ENCODE results near the gene EPN2. TPM values are rescaled to one million over a fixed set of nuclear protein-coding genes. Genes with fewer than 3 reads are reported as not detected.
A peak's percentile ranks its signal among the peaks of the same experiment; 100 is the strongest.
"Not testable (repeated sequence)": the region's sequence is repeated elsewhere in the genome, so short reads cannot be mapped to it uniquely, and the experiment has no call there.

Gene EPN2
- total and polyA plus RNA-seq, 9 donors: 21.6 to 68.9 (median 52.7) TPM

- intact Hi-C loops (cut with DNase I): not testable (repeated sequence)
Measured at GRCh38 chr17:19218914-19219313, 18.3 kb upstream of the EPN2 start.

DNA sequence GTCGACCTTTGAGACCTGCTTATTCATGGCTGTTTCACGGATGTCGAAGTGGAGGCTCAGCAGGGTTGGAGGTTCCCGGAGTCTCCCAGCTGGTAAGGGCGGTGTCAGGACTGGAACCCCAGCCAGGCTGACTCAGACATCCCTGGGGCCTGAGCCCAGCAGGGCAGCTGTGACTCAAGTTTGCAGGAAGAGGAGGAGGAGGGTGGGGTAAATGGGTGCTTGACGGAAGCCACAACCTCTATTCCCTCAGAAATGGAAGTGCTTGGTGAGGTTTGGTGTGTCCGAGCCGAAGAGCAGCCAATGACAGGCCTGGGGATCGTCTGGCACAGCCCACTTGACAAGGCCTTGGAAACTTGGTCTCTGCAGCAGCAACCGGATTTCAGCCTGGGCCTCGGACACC lies 17.8 kb upstream of the EPN2 start:
- intact Hi-C loops (cut with DNase I); H3K27ac ChIP-seq; H3K27me3 ChIP-seq; H3K4me1 ChIP-seq (ENCODE audit: insufficient read depth); H3K36me3 ChIP-seq; H3K4me3 ChIP-seq; H3K9me3 ChIP-seq; DNase-seq: not testable (repeated sequence)
- WGBS, 3 donors: no CpG with 5 or more reads among the region's 11 CpGs

More at GRCh38 chr17:19218914-19219313, 18.3 kb upstream of the EPN2 start:
- not testable (repeated sequence) for H3K9me3 ChIP-seq; H3K4me3 ChIP-seq; H3K4me1 ChIP-seq (ENCODE audit: insufficient read depth); H3K27ac ChIP-seq; H3K27me3 ChIP-seq; DNase-seq; H3K36me3 ChIP-seq
- WGBS, 3 donors: no CpG with 5 or more reads among the region's 2 CpGs

GRCh38 chr17:19220195-19220594 lies 17.0 kb upstream of the EPN2 start:
- H3K27me3 ChIP-seq; H3K4me3 ChIP-seq; intact Hi-C loops (cut with DNase I); H3K36me3 ChIP-seq; H3K9me3 ChIP-seq; DNase-seq; H3K27ac ChIP-seq; H3K4me1 ChIP-seq (ENCODE audit: insufficient read depth): not testable (repeated sequence)
- no CpG with 5 or more reads among the region's 8 CpGs for WGBS, 3 donors

DNA sequence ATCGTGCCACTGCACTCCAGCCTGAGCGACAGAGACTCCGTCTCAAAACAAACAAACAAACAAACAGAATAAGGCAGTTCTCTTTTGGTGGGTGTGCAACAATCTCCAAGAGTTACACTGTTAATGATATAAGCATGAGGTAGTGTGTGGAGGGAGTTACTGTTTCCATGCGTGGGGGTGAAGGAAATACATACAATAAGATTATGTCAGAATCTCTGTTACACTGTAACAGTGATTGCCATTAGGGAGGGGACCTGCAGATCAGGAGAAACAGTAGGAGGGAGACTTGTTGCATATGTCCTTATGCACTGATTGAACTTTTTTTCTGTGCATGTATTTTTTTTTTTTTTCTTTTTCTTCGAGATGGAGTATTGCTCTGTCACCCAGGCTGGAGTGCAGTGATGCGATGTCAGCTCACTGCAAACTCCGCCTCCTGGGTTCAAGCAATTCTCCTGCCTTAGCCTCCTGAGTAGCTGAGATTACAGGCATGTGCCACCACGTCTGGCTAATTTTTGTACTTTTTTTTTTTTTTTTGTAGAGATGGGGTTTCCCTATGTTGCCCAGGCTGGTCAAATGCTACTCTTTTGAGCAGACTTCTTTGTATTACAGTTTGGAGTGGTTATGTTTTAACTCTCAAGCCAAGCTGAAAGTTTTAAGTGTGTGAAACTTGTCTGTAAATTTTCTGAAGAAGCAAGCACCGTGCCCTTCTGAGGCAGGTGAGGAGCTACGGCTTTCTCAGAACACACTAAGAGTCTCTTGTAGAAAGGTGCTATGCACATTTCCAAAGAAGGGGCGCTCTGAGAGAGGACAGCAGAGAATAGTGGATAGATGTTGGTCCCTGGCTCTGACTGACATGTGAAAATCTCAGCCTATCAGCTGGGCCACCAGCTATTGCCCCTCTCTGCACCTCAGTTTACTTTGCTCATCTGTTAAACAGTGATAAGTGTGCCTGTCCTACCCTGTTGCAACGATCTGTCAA lies 10.3 kb upstream of the EPN2 start:
- DNase-seq; H3K27me3 ChIP-seq; H3K4me3 ChIP-seq; H3K4me1 ChIP-seq (ENCODE audit: insufficient read depth); H3K27ac ChIP-seq; H3K9me3 ChIP-seq; intact Hi-C loops (cut with DNase I); H3K36me3 ChIP-seq: not testable (repeated sequence)
- WGBS, 3 donors: no CpG with 5 or more reads among the region's 12 CpGs

- H3K4me3 ChIP-seq; H3K36me3 ChIP-seq; H3K27me3 ChIP-seq; H3K27ac ChIP-seq; H3K4me1 ChIP-seq (ENCODE audit: insufficient read depth); intact Hi-C loops (cut with DNase I); H3K9me3 ChIP-seq: not testable (repeated sequence)
- WGBS, 3 donors: 25 to 58% (median 26%) methylated on average over 3 to 4 of the region's 6 CpGs
- peak in 1 of 5 donors; percentile 4 for DNase-seq
Measured at GRCh38 chr17:19234676-19235075, 2.5 kb upstream of the EPN2 start.

DNA sequence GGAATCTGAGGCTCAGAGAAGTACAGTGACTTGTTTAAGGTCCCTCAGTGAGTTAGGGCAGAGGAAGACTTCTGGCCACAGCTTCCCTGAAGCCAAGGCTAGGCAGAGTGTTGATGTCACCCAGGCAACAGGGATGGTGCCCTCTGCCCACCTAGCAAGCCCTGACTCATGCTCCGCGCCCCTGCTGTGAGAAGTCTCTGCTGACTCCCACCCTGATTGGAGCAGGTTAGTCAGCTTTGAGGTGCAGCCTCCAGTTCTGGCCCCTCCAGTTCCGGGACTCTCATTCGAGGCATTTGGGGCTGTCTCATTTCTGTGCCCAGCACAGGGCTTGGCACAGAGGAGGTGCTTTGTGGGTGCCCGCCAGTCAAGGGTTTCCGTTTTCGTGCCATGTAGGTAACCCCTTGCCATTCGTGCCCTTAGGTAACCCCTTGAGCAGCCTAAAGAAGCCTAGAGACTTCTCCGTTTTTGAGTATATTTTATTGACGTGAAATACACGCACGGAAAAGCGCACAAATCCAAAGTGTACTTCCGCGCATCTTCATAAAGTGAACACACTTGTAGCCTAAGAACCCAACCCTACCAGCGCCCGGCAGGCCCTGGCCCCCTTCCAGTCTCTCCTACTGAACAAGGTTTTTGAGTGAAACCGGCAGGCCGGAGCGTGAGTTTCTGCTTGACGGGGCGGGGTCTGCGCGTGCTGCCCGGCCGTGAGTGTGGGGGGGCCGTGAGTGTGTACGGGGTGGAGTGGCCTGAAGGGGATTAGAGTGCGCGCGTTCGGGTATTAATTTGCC lies 621 bp upstream of the EPN2 start:
- no CpG with 5 or more reads among the region's 32 CpGs for WGBS, 3 donors
- H3K9me3 ChIP-seq; DNase-seq; H3K27me3 ChIP-seq; H3K27ac ChIP-seq; H3K4me1 ChIP-seq (ENCODE audit: insufficient read depth); intact Hi-C loops (cut with DNase I); H3K36me3 ChIP-seq; H3K4me3 ChIP-seq: not testable (repeated sequence)

- H3K4me3 ChIP-seq: peak overlapping the region; percentile 80
- no peaks in the 10 kb centered on the region for H3K4me1 ChIP-seq (ENCODE audit: insufficient read depth)
- 1% methylated on average over 42 to 60 of the region's 60 CpGs for WGBS, 3 donors
- peak in 4 of 5 donors; percentile 55 to 72 (median 62) for DNase-seq
- intact Hi-C loops (cut with DNase I): no loop called here
- H3K9me3 ChIP-seq: no peaks in the 10 kb centered on the region
- TF ChIP-seq EP300 (IDR thresholded peaks at IDR 0.05) (no peak), CTCF (IDR thresholded peaks at IDR 0.05) (peak in 2 of 3 donors; percentile 50 to 66), POLR2A (IDR thresholded peaks at IDR 0.05) (peak; percentile 82)
- no peaks in the 10 kb centered on the region for H3K36me3 ChIP-seq
- no peaks in the 10 kb centered on the region for H3K27me3 ChIP-seq
- H3K27ac ChIP-seq: peak overlapping the region; percentile 86 to 88
Measured at GRCh38 chr17:19237389-19238166, 412 bp downstream of the EPN2 start.
